K562 (cell line): Measurements from ENCODE around the gene LRP6. TPM values are rescaled to one million over a fixed set of nuclear protein-coding genes. Genes with fewer than 3 reads are reported as not detected.

Experiments used
- ATAC-seq: fragments of 200-7000 bp; cut with Tn5 transposase; 3 replicates; pipeline ENCODE4 v1.9.1; 2020; ENCODE audit warnings: moderate library complexity
- BruUV-seq: library from RNA; stranded (reverse); fragments of 400-500 nt; replicated peaks from 2 replicates; lab custom pipeline; 2021; lab: Mats Ljungman, UMichigan
- CTCF ChIA-PET: fragments of 300-600 bp; formaldehyde crosslinking; extraction: SDS; loops from one replicate; lab custom pipeline; 2021; ENCODE audit warnings: low intra/inter-chr PET ratio; lab: Yijun Ruan, JAX
- POLR2A ChIA-PET: fragments of 300-600, 350-650 bp; sonication (Branson Sonifier 250); formaldehyde crosslinking; extraction: SDS; loops from one replicate; lab custom pipeline; 2021; ENCODE audit warnings: antibody characterized with exemption, inconsistent platforms; lab: Yijun Ruan, JAX
- DNase-seq, 4 experiments: peaks; one replicate each; pipeline versions ENCODE4 v3.0.0 to v3.0.0-alpha.2; 2011 to 2018; ENCODE audit warnings: low spot score in 3 of 4, mixed read lengths in 3 of 4; ENCODE audit errors: extremely low read depth in 1 of 4
- FAIRE-seq: peaks from 2 replicates; lab custom pipeline; 2011; peaks lifted over from hg19 to GRCh38; lab: Jason Lieb, UNC
- H2AFZ ChIP-seq: 2 replicates; pipeline ENCODE4 v1.6.0; 2011; ENCODE audit warnings: low read depth, low read length, control low read depth, inconsistent platforms
- H3K27ac ChIP-seq: fragments of 200-600 bp; 3 replicates; pipeline ENCODE4 v1.8.0; 2011; ENCODE audit warnings: low read depth, mild to moderate bottlenecking, control low read depth, inconsistent platforms, low read length, moderate library complexity, mixed read lengths; ENCODE audit errors: extremely low read depth
- H3K27me3 ChIP-seq, 2 experiments: fragments of 300-600 bp in 1 of 2; 2 replicates in 1 of 2; 3 replicates in 1 of 2; pipeline versions ENCODE4 v1.6.0 to v1.8.0; 2011; ENCODE audit warnings: inconsistent platforms in 2 of 2, low read length in 2 of 2, mild to moderate bottlenecking in 1 of 2, mixed read lengths in 1 of 2, moderate library complexity in 1 of 2; ENCODE audit not compliant: control insufficient read depth in 2 of 2, insufficient read depth in 2 of 2
- H3K36me3 ChIP-seq: fragments of 300-600 bp; 3 replicates; pipeline ENCODE4 v1.8.0; 2011; ENCODE audit warnings: mild to moderate bottlenecking, low read length, inconsistent platforms; ENCODE audit not compliant: control insufficient read depth, insufficient read depth
- H3K4me1 ChIP-seq, 2 experiments: fragments of 200-600 bp in 1 of 2; replicated peaks in 1 of 2; 2 replicates in 1 of 2; 3 replicates in 1 of 2; pipeline versions ENCODE4 v1.5.1 to v1.8.0; 2011; ENCODE audit warnings: inconsistent platforms in 2 of 2, low read length in 2 of 2, mild to moderate bottlenecking in 1 of 2, mixed read lengths in 1 of 2, moderate library complexity in 1 of 2; ENCODE audit not compliant: control insufficient read depth in 2 of 2, insufficient read depth in 2 of 2
- H3K4me2 ChIP-seq: 2 replicates; pipeline ENCODE4 v1.6.1; 2011; ENCODE audit warnings: low read length, control low read depth, inconsistent platforms, mixed read lengths; ENCODE audit not compliant: insufficient read depth
- H3K4me3 ChIP-seq: fragments of 200-600 bp; sonication (generic), shearing (Covaris generic); 2 replicates; pipeline ENCODE4 v1.5.1; 2016; ENCODE audit warnings: control low read depth, inconsistent platforms
- H3K79me2 ChIP-seq: fragments of 200-600 bp; 3 replicates; pipeline ENCODE4 v1.8.0; 2011; ENCODE audit warnings: low read length, inconsistent platforms; ENCODE audit not compliant: control insufficient read depth, insufficient read depth
- H3K9ac ChIP-seq, 2 experiments: 2 replicates each; pipeline versions ENCODE4 v1.6.0 to v1.6.1; 2011; ENCODE audit warnings: low read depth in 2 of 2, low read length in 2 of 2, control low read depth in 1 of 2, inconsistent platforms in 1 of 2, mild to moderate bottlenecking in 1 of 2, mixed read lengths in 1 of 2; ENCODE audit not compliant: insufficient read depth in 1 of 2
- H3K9me1 ChIP-seq: one replicate; pipeline ENCODE4 v1.6.0; 2011; ENCODE audit warnings: inconsistent platforms, mild to moderate bottlenecking, low read length, moderate library complexity; ENCODE audit not compliant: control insufficient read depth, insufficient read depth
- H3K9me3 ChIP-seq: replicated peaks from 2 replicates; pipeline ENCODE4 v1.5.1; 2011; ENCODE audit warnings: low read depth, low read length, inconsistent platforms; ENCODE audit not compliant: control insufficient read depth, insufficient read depth
- H4K20me1 ChIP-seq: replicated peaks from 2 replicates; pipeline ENCODE4 v1.6.1; 2011; ENCODE audit warnings: low read length, inconsistent platforms, mixed read lengths; ENCODE audit not compliant: control insufficient read depth, insufficient read depth
- ATF3 ChIP-seq, 2 experiments: fragments of 450-650 bp in 1 of 2; sonication (generic) in 1 of 2; formaldehyde crosslinking in 1 of 2; IDR thresholded peaks in 1 of 2; conservative IDR thresholded peaks in 1 of 2; 2 replicates each; pipeline versions ENCODE4 v1.6.1 to v1.8.1; 2016 to 2023; ENCODE audit warnings: mild to moderate bottlenecking in 2 of 2, moderate library complexity in 2 of 2, inconsistent platforms in 1 of 2, missing genetic modification reagents in 1 of 2
- CLOCK ChIP-seq: fragments of 250-450 bp; sonication (Bioruptor Pico); IDR thresholded peaks from 2 replicates; pipeline ENCODE4 v1.4.0; 2020; ENCODE audit warnings: mild to moderate bottlenecking, moderate library complexity, borderline replicate concordance
- CREB3L1 ChIP-seq: fragments of 450-650 bp; IDR thresholded peaks from 2 replicates; pipeline ENCODE4 v1.6.1; 2014; ENCODE audit warnings: low read depth, mild to moderate bottlenecking, moderate library complexity, borderline replicate concordance
- DACH1 ChIP-seq: fragments of 450-650 bp; IDR thresholded peaks from 2 replicates; pipeline ENCODE4 v1.6.1; 2018; ENCODE audit not compliant: partially characterized antibody
- GABPA ChIP-seq: fragments of 200-800 bp; sonication (Bioruptor generic); conservative IDR thresholded peaks from 2 replicates; pipeline ENCODE4 v1.6.1; 2016; ENCODE audit warnings: low read depth, missing genetic modification characterization, missing compliant biosample characterization
- GTF2F1 ChIP-seq: IDR thresholded peaks from 2 replicates; pipeline ENCODE4 v1.6.1; 2011; ENCODE audit warnings: low read depth, low read length, improper control_type of control experiment
- KHSRP ChIP-seq: fragments of 450-650 bp; IDR thresholded peaks from 2 replicates; pipeline ENCODE4 v1.6.1; 2017
- NFATC3 ChIP-seq: fragments of 450-650 bp; IDR thresholded peaks from 2 replicates; pipeline ENCODE4 v1.6.1; 2017; ENCODE audit warnings: mild to moderate bottlenecking
- PYGO2 ChIP-seq: fragments of 450-650 bp; IDR thresholded peaks from 2 replicates; pipeline ENCODE4 v1.6.1; 2016; ENCODE audit warnings: mild to moderate bottlenecking, missing genetic modification characterization, moderate library complexity, missing compliant biosample characterization
- RFX1 ChIP-seq: fragments of 450-650 bp; IDR thresholded peaks from 2 replicates; pipeline ENCODE4 v1.6.1; 2016; ENCODE audit warnings: mild to moderate bottlenecking, moderate library complexity
- SRSF1 ChIP-seq: fragments of 200-400 bp; formaldehyde crosslinking; IDR thresholded peaks from 2 replicates; pipeline ENCODE4 v1.6.1; 2017; ENCODE audit warnings: mild to moderate bottlenecking, low read depth, low read length, moderate library complexity
- TEAD2 ChIP-seq: fragments of 450-650 bp; IDR thresholded peaks from 2 replicates; pipeline ENCODE4 v1.6.1; 2016; ENCODE audit warnings: missing genetic modification characterization, control low read depth, missing compliant biosample characterization
- ZBTB34 ChIP-seq: fragments of 250-450 bp; sonication (Bioruptor Pico); IDR thresholded peaks from 2 replicates; pipeline ENCODE4 v1.8.0; 2021; ENCODE audit warnings: mild to moderate bottlenecking, moderate library complexity
- ZFP36 ChIP-seq: fragments of 150-350 bp; IDR thresholded peaks from 2 replicates; pipeline ENCODE4 v1.6.1; 2018; ENCODE audit warnings: low read length, low read depth; ENCODE audit not compliant: partially characterized antibody
- ZNF146 ChIP-seq: IDR thresholded peaks from one replicate; pipeline ENCODE4 v1.6.1; 2018; ENCODE audit warnings: missing compliant biosample characterization; ENCODE audit not compliant: unreplicated experiment
- ZNF274 ChIP-seq: IDR thresholded peaks from 2 replicates; pipeline ENCODE4 v1.6.1; 2011; ENCODE audit warnings: low read depth, mild to moderate bottlenecking, low read length, moderate library complexity, borderline replicate concordance
- ZNF445 ChIP-seq: fragments of 250-450 bp; sonication (Bioruptor Pico); IDR thresholded peaks from 2 replicates; pipeline ENCODE4 v1.4.0; 2020; ENCODE audit warnings: low read depth, mild to moderate bottlenecking, moderate library complexity
- WGBS: fragments of 100-300 bp; shearing (Covaris generic); methylation state at CpG from one replicate; pipeline ENCODE4 v1.1.6; 2016; ENCODE audit warnings: low coverage, mixed read lengths; ENCODE audit not compliant: insufficient coverage; ENCODE audit errors: missing lambda C conversion rate; 5-methylcytosine and 5-hydroxymethylcytosine counted together
- in situ Hi-C: fragments of 300-500 bp; cut with MboI; formaldehyde crosslinking; loops from 4 replicates; pipeline ENCODE4 v1.15.0; 2018; ENCODE audit warnings: inconsistent platforms, mixed read lengths
- intact Hi-C: fragments of 100-400 bp; cut with micrococcal nuclease; formaldehyde crosslinking; loops from 2 replicates; pipeline ENCODE4 v1.14.2; 2022
- polyA plus RNA-seq, 8 experiments: library from polyadenylated mRNA; depleted of rRNA in 4 of 8; stranded (reverse) in 5 of 8; unstranded in 3 of 8; fragments of >200 nt; fragmentation: Nextera tagmentation in 2 of 8; fragmentation: Illumina TruSeq in 1 of 8; extraction: Ambion mirVana in 2 of 8; extraction: Trizol in 1 of 8; gene quantifications; 2 replicates each; pipeline versions ENCODE4 v1.2.1 to v1.2.3, GENCODE V29; 2011 to 2014; ENCODE audit warnings: inconsistent platforms in 1 of 8, missing spikeins in 1 of 8
- total RNA-seq, 7 experiments: library from RNA; depleted of rRNA in 6 of 7; stranded (reverse); fragments of >200 nt in 6 of 7; fragmentation: Illumina TruSeq in 2 of 7; extraction: Trizol in 2 of 7; gene quantifications; 2 replicates each; pipeline versions ENCODE4 v1.2.1 to v1.2.3, GENCODE V29; 2011 to 2021; ENCODE audit warnings: low replicate concordance in 1 of 7

Gene LRP6
- total and polyA plus RNA-seq, 9 of the 15 experiments (the other 6 are each of a cell fraction or from before 2014, with no cell fraction given) = 3.0 to 17.0 (median 10.8) TPM

GRCh38 chr12:12207746-12208145 lies 59.1 kb downstream of the LRP6 start:
- CTCF ChIA-PET = no interaction called here
- 100% methylated on average over 1 of the region's 1 CpG for WGBS

More at GRCh38 chr12:12207746-12208145, 59.1 kb downstream of the LRP6 start:
- Histone ChIP-seq H3K27me3 (no peaks in the 10 kb centered on the region), H3K4me1 (no peaks in the 10 kb centered on the region), H3K36me3 (no peaks in the 10 kb centered on the region), H3K4me3 (no peak overlapping the region), H3K79me2 (peaks cover 37% of the 10 kb centered on the region), H3K4me2 (no peak overlapping the region), H2AFZ (no peak overlapping the region), H4K20me1 (no peaks in the 10 kb centered on the region), H3K9me1 (no peaks in the 10 kb centered on the region), H3K27ac (no peak overlapping the region), H3K9ac (no peak overlapping the region), H3K9me3 (no peaks in the 10 kb centered on the region)
- intact Hi-C loops (no loop called here), in situ Hi-C loops (no loop called here)
- DNase-seq (no peak), FAIRE-seq (no peak), ATAC-seq (no peak)
- no TSS peak for BruUV-seq
- POLR2A ChIA-PET = no interaction called here
- no peak for TF ChIP-seq SRSF1
- no peak for TF ChIP-seq ZNF445 (CRISPR knock-in tag)
- TF ChIP-seq TEAD2 (tag) = no peak
- TF ChIP-seq CREB3L1 = no peak
- TF ChIP-seq ZNF274 = no peak
- no peak for TF ChIP-seq CLOCK
- TF ChIP-seq RFX1 = no peak
- no peak for TF ChIP-seq ZNF146 (CRISPR knock-in tag)
- TF ChIP-seq ZBTB34 (CRISPR knock-in tag) = no peak
- TF ChIP-seq PYGO2 (tag) = no peak
- no peak for TF ChIP-seq GTF2F1
- TF ChIP-seq ZFP36 = no peak
- TF ChIP-seq DACH1 = no peak
- no peak for TF ChIP-seq NFATC3
- no peak for TF ChIP-seq KHSRP
- TF ChIP-seq GABPA (tag) = no peak
- no peak for TF ChIP-seq ATF3 (IDR thresholded peaks at IDR 0.05)
- TF ChIP-seq ATF3 (CRISPR knock-in tag; conservative IDR thresholded peaks at IDR 0.05) = no peak
